Panc1 (cell line): ENCODE data around the gene GPR42. TPM values are rescaled to one million over a fixed set of nuclear protein-coding genes. Genes with fewer than 3 reads are reported as not detected.

ENCODE experiments used
- ATAC-seq: fragments of 200-7000 bp; cut with Tn5 transposase; 2 replicates; pipeline ENCODE4 v1.9.1; 2020; ENCODE audit warnings: mild to moderate bottlenecking, moderate library complexity
- Bru-seq: library from RNA; stranded (reverse); fragments of 400-500 nt; gene quantifications from one replicate; lab custom pipeline; 2021; lab: Mats Ljungman, UMichigan
- BruChase-seq, 2 experiments: library from RNA; stranded (reverse); fragments of 400-500 nt; gene quantifications; one replicate each; lab custom pipeline; 2021; lab: Mats Ljungman, UMichigan
- BruUV-seq: library from RNA; stranded (reverse); fragments of 400-500 nt; replicated peaks from 2 replicates; lab custom pipeline; 2021; lab: Mats Ljungman, UMichigan
- CTCF ChIA-PET: fragments of 300-600 bp; sonication (Branson Sonifier 250); formaldehyde crosslinking; loops from one replicate; lab custom pipeline; 2022; ENCODE audit warnings: antibody characterized with exemption; lab: Charles Lee
- POLR2A ChIA-PET: fragments of 300-600 bp; sonication (Branson Sonifier 250); formaldehyde crosslinking; loops from one replicate; lab custom pipeline; 2022; ENCODE audit warnings: antibody characterized with exemption; lab: Charles Lee
- DNase-seq: peaks from one replicate; pipeline ENCODE4 v3.0.0-alpha.2; 2010; ENCODE audit warnings: low read depth, low spot score
- H3K27ac ChIP-seq: 2 replicates; pipeline ENCODE4 v1.5.1; 2011; ENCODE audit warnings: mild to moderate bottlenecking, low read length, inconsistent platforms
- H3K27me3 ChIP-seq: fragments of 200-500 bp; sonication (Bioruptor generic); 2 replicates; pipeline ENCODE4 v1.6.0; 2014; ENCODE audit warnings: low read length, inconsistent platforms; ENCODE audit not compliant: control insufficient read depth, insufficient read depth
- H3K36me3 ChIP-seq: fragments of 200-500 bp; sonication (Bioruptor generic); 2 replicates; pipeline ENCODE4 v1.5.1; 2014; ENCODE audit warnings: inconsistent platforms, mild to moderate bottlenecking, low read length, moderate library complexity; ENCODE audit not compliant: control insufficient read depth, insufficient read depth
- H3K4me1 ChIP-seq: 2 replicates; pipeline ENCODE4 v1.5.1; 2011; ENCODE audit warnings: inconsistent platforms, mild to moderate bottlenecking, low read length, moderate library complexity; ENCODE audit not compliant: control insufficient read depth, insufficient read depth
- H3K4me3 ChIP-seq, 2 experiments: 2 replicates each; pipeline ENCODE4 v1.5.1; 2011 to 2012; ENCODE audit warnings: low read depth in 2 of 2, low read length in 2 of 2, mild to moderate bottlenecking in 2 of 2, inconsistent platforms in 1 of 2, moderate library complexity in 1 of 2
- H3K9me3 ChIP-seq: fragments of 200-500 bp; sonication (Bioruptor generic); 2 replicates; pipeline ENCODE4 v1.5.1; 2014; ENCODE audit warnings: low read depth, mild to moderate bottlenecking, inconsistent platforms, low read length, moderate library complexity; ENCODE audit not compliant: control insufficient read depth, insufficient read depth
- CTCF ChIP-seq: fragments of 450-650 bp; IDR thresholded peaks from 2 replicates; pipeline ENCODE4 v1.5.1; 2017; ENCODE audit warnings: mild to moderate bottlenecking
- POLR2AphosphoS5 ChIP-seq: IDR thresholded peaks from 2 replicates; pipeline ENCODE4 v1.6.1; 2012; ENCODE audit warnings: mild to moderate bottlenecking, low read depth, low read length, moderate library complexity
- REST ChIP-seq, 2 experiments: IDR thresholded peaks; 2 replicates each; pipeline ENCODE4 v1.6.1; 2011 to 2012; ENCODE audit warnings: low read depth in 2 of 2, control low read depth in 1 of 2, low read length in 1 of 2, mild to moderate bottlenecking in 1 of 2, moderate library complexity in 1 of 2; ENCODE audit not compliant: insufficient read depth in 1 of 2
- SIN3A ChIP-seq: IDR thresholded peaks from 2 replicates; pipeline ENCODE4 v1.6.1; 2012; ENCODE audit warnings: low read depth, mild to moderate bottlenecking, low read length, moderate library complexity, borderline replicate concordance; ENCODE audit not compliant: insufficient read depth
- TCF7L2 ChIP-seq: IDR thresholded peaks from 2 replicates; pipeline ENCODE4 v1.6.1; 2011; ENCODE audit warnings: mild to moderate bottlenecking, low read depth, low read length, inconsistent platforms
- in situ Hi-C: cut with HindIII; loops from 2 replicates; pipeline ENCODE4 v1.10.0; 2016; ENCODE audit warnings: low sequenced_read_pairs, low pct_unique_long_range_greater_than_20kb
- intact Hi-C: fragments of 100-400 bp; cut with micrococcal nuclease; formaldehyde crosslinking; loops from one replicate; pipeline ENCODE4 v1.10.0; 2022; ENCODE audit not compliant: unreplicated experiment
- long read RNA-seq: library from polyadenylated mRNA; unstranded; transcript quantifications from one replicate; pipeline ENCODE4 v2.0.0, GENCODE V29; 2021; ENCODE audit not compliant: unreplicated experiment
- polyA plus RNA-seq: library from polyadenylated mRNA; unstranded; fragments of >200 nt; gene quantifications from one replicate; pipeline ENCODE4 v1.2.1, GENCODE V29; 2012; ENCODE audit warnings: missing spikeins; ENCODE audit not compliant: insufficient read length
- total RNA-seq: library from RNA; stranded (reverse); gene quantifications from one replicate; pipeline ENCODE4 v1.2.1, GENCODE V29; 2021; ENCODE audit not compliant: unreplicated experiment

GPR42 gene
- total RNA-seq, result not detected
- polyA plus RNA-seq, result not detected
- not detected for Bru-seq, nascent RNA
- not detected for BruChase-seq, experiment 1, labeled RNA remaining after a 2-hour chase
- BruChase-seq, experiment 2, labeled RNA remaining after a 6-hour chase, result not detected
- long read RNA-seq, result 0 reads

GRCh38 chr19:35370722-35371121 lies at the start of gene GPR42:
TSS of gene GPR42 (plus strand) at chr19:35371068. CDS start at chr19:35371360, 292 bp downstream.
- Histone ChIP-seq H3K9me3 (no peaks in the 10 kb centered on the region), H3K27ac (no peak within 1 kb of the TSS), H3K27me3 (peaks cover 10% of the 10 kb centered on the region), H3K36me3 (no peaks in the 10 kb centered on the region), H3K4me1 (no peaks in the 10 kb centered on the region), H3K4me3 (no peak within 1 kb of the TSS)
- DNase-seq, result no peak
- ChIA-PET CTCF (no interaction called here), POLR2A (no interaction called here)
- no peak for ATAC-seq
- in situ Hi-C loops (no loop called here), intact Hi-C loops (no loop called here)
- TF ChIP-seq TCF7L2 (no peak), CTCF (no peak), SIN3A (no peak), POLR2AphosphoS5 (no peak), REST (IDR thresholded peaks at IDR 0.05; ENCODE audit: insufficient read depth in 1 of 2, low read depth in 2 of 2, low read length in 1 of 2) (no peak)
- no TSS peak for BruUV-seq

- Histone ChIP-seq H3K27ac (no peak overlapping the region), H3K4me3 (no peak overlapping the region), H3K36me3 (no peaks in the 10 kb centered on the region), H3K9me3 (no peaks in the 10 kb centered on the region), H3K27me3 (no peaks in the 10 kb centered on the region), H3K4me1 (no peaks in the 10 kb centered on the region; the same call in 1 of the 2 replicates)
- BruUV-seq, result no TSS peak
- DNase-seq (no peak), ATAC-seq (no peak)
- ChIA-PET CTCF (no interaction called here), POLR2A (no interaction called here)
- intact Hi-C loops, result no loop called here
- TF ChIP-seq REST (IDR thresholded peaks at IDR 0.05; ENCODE audit: insufficient read depth in 1 of 2, low read depth in 2 of 2, low read length in 1 of 2), result no peak
- no peak for TF ChIP-seq CTCF
- no peak for TF ChIP-seq TCF7L2
- no peak for TF ChIP-seq SIN3A
- no peak for TF ChIP-seq POLR2AphosphoS5
- in situ Hi-C loops, result no loop called here
Observed at GRCh38 chr19:35321291-35321690, 49.6 kb upstream of the GPR42 start.
